DOHH2 (cell line): ENCODE measurements around the gene DUSP16.
"Not testable (repeated sequence)": the region's sequence is repeated elsewhere in the genome, so short reads cannot be mapped to it uniquely, and the experiment has no call there.

ENCODE experiments used
- CTCF ChIP-seq: fragments of 200-600 bp; sonication (generic); IDR thresholded peaks from one replicate; pipeline ENCODE4 v1.5.1; 2014; ENCODE audit warnings: antibody characterized with exemption, mild to moderate bottlenecking, low read depth, low read length; ENCODE audit not compliant: poor library complexity, severe bottlenecking
- EZH2phosphoT487 ChIP-seq: fragments of 200-600 bp; sonication (generic); IDR thresholded peaks from 2 replicates; pipeline ENCODE4 v1.6.1; 2017; ENCODE audit warnings: borderline replicate concordance, mild to moderate bottlenecking, antibody characterized with exemption, low read length, moderate library complexity, mixed read lengths

GRCh38 chr12:12471982-12472961, 90.4 kb downstream of the DUSP16 start:
- TF ChIP-seq CTCF, EZH2phosphoT487: not testable (repeated sequence)
